Stimulated activated CD4-positive, alpha-beta T cell treated with anti-CD3 and anti-CD28 coated beads, Interleukin-1b, Interleukin-23, amount 100 ng/mL, for 24 hours (primary cell): ENCODE results near the gene VPS26A.

Experiments
- DNase-seq, 4 experiments: peaks; one replicate each; pipeline ENCODE4 v3.0.0-alpha.2; 2020; ENCODE audit warnings: low read depth in 4 of 4, low spot score in 1 of 4

The VPS26A gene

DNA sequence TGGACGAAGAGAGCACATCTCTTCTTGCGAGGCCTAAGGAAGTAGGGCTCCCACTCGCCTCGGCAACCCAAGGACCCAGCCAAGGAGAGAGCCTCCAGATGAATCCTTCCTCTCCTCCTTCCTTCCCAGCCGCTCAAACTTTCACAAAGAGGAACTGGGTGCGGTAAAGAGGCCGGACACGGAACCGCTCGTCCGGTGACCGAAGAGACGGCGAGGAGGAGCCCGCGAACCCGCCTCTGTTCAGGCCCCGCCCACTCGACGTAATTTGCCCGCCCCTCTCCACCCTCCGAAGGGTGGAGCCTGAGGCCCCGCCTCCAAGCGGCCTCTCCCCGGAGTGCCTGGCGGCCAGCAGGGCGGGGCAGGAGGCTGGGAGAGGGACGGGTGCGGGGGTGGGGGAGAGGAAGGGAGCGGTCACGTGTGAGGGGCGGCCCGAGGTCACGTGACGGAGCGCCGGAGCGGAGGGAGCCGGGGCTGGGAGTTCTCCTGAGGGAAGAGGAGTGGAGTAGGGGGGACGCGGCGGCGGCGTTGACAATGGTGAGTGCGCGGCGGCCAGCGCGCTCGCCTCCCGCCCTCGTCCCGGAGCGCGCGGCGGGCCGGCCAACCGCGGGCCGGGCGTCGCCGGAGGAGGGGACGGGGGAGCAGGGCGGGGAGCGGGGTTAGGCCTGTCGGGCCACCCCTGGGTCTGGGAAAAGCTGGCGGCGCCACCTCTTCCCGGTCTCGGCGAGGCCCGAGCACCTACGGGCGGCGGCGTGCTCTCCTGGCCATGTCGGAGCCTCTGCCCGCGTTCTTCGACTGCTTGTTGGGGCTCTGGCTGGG is at the start of gene VPS26A:
VPS26A (plus strand) TSS at position 432 of the 816 bp plus-strand sequence; CDS start at position 532, 100 bp downstream.
- peak; percentile 97 to 99 (median 98) for DNase-seq

DNA sequence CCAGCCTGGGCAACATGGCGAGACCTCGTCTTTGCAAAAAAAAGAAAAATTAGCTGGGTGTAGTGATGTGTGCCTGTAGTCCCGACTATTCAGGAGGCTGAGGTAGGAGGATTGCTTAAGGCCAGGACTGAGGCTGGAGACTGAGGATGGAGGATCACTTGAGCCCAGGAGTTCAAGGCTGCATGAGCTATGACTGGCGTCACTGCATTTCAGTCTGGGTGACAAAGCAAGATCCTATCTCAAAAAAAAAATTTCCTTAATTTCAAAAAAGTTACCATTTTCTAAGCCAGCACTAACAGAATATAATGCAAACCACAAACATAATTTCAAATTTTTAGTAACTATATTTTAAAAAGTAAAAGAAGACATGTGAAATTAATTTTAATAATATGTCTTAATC is 49.4 kb upstream of the VPS26A start:
- no peak for DNase-seq

DNA sequence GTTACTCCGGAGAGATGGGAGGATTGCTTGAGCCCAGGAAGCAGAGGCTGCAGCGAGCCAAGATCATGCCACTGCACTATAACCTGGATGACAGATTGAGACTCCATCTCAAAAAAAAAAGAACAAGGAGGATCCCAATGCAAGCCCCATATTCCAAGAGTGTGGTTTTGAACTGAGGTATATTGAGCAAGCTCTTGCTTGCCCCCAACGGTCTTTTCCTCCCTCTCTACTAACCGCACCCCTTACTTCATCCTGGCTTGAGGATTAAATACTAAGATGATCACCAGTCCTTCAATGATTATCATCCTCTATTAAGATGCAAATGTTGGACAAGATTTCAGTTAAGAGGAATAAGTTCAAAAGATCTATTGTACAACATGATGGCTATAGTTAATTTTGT is 48.5 kb upstream of the VPS26A start:
- DNase-seq, result no peak

DNA sequence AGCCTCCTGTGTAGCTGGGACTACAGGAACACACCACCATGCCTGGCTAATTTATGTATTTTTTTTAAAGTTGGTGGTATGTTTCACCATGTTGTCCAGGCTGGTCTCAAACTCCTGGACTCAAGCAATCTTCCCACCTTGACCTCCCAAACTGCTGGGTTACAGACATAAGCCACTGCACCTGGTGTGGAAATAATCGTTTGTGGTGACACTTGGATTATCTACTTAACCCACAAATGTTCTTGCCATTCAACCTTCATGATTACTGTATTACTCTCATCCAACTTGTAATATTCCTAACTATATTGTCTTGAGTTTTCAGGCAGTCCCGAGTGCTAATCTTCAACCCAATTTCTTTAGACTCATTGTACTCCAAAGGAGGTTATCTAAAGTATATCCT is 45.7 kb upstream of the VPS26A start:
- DNase-seq, result no peak

DNA sequence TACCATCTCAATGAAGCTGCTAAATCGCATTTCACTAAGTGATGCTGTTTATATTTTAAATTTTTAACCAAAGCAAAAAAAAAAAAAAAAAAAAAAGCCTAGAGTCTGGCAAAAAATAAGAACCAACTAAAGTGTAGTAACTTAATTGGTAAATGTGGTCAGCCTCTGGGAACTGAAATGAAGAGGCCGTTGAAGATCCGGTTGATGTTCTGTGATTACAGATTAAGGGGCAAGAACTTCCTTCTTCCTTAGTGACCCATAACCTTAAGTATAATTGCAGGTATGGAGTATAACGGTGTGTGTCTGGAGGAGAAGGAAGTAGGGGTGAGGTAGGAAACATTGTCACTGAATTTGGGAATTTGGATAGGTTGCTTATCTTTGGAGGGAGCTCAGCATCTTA is 43.8 kb upstream of the VPS26A start:
- no peak for DNase-seq

DNA sequence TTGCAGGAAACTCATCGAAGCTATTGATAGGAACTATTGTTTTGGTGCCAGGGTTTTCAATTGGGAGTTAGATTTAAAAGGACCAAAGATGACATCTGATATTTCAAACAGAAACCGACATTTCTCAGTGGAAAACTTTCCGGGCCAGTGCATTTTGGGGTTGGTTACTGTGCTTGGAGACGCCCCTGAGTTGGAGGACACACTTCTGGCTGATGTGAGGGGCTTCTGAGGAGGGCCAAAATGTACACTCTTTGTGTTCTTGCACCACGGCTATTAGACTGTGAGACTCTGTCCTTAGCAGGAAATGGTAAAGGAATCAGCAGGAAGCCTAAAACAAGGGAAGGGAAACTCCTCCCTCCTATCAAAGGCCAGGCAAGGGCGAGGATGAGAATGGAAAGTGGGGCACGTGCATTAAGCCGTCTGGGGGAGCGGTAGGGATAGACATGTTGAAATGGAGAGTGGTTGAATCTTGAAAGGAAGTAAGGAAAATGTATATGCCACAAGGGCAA is 37.9 kb upstream of the VPS26A start:
- DNase-seq, result no peak

DNA sequence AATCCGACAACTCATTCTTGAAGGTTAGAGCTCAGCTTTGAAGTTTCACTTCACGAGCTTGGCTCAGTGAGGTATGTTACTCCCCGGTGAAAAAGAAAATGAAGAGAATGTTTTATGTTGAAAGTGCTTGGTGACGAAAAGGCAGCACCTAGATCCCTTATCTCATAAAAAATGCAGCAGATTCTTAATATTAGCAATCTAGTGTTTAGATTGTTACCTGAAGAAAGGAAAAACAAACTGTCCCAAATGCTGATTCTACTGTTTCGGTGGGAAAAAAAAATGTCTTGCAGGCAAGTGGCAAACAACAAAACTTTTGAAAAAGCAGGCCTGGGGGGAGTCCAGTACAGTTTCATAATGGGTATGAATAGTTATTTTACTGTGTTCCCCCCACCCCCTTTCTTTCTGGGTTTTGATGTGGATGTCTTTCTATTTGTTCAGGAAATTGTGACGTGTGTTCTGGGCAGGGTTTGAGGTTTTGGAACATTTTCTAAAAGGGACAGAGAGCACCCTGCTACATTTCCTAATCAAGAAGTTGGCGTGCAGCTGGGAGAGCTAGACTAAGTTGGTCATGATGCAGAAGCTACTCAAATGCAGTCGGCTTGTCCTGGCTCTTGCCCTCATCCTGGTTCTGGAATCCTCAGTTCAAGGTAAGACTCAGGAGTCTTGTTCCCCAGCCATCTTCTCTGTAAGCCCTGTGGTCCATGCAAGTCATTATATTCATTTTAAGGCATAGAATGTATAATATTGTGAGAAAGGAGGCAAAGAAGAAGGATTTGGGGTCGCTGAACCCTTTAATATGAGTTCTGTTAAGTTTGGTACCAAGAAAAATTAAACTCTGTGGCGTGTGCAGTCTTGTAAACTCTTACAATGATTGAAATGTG is 36.1 kb upstream of the VPS26A start, which contains the start of gene SRGN:
SRGN (plus strand) TSS at position 514 of the 881 bp plus-strand sequence; CDS start at position 569, 55 bp downstream.
- peak; percentile 39 to 64 (median 59) for DNase-seq

DNA sequence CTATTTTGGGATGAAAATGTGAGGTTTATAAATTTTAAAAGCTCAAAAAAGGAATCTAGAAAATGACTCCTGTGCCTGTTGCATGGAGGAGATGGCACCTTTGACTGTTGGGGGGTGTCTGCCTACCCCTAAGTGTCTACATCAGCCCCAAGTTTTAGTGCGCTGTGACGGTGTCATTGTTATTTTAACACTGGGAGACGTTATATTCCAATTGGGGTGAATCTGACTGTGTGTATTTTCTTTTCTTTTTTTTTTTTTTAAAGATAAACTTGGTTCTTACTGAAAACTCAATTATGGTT is 35.6 kb upstream of the VPS26A start:
- DNase-seq, result no peak

DNA sequence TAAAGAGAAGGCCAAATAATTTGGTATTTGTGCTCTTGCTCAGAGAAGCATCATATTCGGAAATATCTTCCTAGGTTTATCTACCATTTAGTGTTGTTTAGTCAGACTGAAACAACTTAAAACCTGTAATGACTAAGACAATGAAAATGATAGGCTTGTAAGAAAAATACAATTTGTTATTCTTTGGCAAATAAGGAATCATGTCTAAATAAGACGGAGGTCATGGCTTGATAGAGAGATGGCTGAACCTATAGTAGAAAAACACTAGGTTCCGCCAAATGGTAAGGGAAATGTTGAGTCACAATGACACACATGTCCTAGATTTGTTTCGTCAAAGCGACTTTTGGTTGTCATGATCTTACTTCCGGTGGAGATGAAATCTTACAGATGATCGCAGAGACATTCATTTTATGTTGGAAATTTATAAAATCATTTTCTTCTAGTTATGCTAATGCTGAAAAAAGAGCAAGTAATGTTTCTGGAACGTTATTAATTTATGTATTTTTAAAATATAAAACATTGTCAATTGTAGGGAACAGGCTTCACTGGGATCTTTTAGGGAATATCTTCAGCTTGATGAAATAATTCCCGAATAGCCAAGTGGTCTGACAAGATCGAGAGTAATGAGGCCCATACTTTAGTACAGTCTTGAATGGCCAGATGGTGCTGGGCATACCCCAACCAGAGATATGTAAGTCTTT is 35.0 kb upstream of the VPS26A start:
- DNase-seq, result no peak

DNA sequence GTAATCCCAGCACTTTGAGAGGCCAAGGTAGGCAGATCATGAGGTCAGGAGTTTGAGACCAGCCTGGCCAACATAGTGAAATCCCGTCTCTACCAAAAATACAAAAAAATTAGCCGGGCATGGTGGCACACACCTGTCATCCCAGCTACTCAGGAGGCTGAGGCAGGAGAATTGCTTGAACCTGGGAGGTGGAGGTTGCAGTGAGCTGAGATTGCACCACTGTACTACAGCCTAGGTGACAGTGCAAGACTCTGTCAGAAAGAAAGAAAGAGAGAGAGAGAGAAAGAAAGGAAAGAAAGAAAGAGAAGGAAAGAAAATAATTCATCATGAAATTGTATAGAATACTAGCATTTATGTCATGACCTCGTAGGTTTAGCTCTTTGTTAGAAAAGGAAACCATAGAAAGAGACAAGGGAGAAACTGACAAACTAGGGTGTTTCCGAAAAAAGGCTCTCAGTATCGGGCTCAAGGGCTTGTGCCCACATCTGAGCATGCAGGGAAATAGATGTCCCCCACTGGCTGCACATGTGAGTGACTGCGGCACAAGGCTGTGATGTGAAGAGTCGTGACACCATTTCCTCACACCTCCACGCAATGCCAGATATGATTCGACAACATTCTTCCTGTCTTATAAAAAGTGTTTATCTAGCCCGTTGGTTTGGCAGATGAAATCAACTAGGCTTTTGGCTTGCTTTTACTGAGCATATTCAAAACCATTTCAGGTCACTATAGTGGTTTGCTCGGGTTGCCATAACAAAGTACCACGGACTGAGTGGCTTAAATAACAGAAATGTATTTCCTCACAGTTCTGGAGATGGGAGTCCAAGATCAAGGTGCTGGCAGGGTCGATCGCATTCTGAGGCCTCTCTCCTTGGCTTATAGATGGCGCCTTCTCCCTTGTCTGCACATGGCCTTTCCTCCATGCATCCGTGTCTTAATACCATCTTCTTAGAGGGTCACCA is 34.1 kb upstream of the VPS26A start:
- DNase-seq, result peak in 3 of 4 experiments; percentile 42 to 71 (median 58)

DNA sequence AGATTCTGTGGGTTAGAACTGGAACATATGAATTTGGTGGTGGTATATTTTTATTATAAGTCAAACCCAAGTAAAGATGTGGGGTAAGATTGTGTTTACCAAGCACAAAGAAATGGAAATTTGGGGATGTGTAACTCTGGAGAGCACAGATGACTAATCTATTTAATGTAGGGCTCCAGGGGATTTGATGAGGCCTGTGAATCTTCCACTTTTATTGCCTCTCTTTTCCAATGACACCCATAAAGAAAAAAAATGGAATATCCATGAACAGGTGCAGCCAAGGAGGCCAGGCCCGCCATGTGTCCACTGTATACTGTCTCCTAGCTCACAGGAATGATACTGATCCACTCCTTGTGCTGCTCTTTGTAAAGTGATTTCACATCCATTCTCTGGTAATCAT is 33.3 kb upstream of the VPS26A start:
- DNase-seq, result no peak

DNA sequence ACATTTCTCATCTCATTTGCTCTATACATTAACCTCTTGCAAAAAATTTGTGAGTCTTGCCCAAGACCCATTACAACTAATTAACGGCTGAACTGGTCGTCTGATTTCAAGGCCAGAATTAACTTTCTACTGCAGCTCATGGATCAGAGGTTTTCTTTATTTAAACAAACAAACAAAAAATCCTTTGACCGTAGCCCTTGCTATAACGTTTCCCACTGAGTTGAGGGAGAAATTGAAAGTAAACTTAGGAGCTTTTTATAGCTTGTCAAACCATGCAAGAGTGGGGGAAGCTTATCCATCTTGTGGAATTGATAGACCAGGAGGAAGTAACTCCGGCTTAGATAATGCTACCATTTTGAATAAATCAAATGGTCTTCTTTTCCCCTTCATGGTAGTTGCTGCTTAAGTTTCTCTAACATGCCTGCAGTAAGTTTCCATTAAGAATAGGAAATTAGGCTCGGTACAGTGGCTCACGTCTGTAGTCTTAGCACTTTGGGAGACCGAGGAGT is 32.8 kb upstream of the VPS26A start:
- no peak for DNase-seq

DNA sequence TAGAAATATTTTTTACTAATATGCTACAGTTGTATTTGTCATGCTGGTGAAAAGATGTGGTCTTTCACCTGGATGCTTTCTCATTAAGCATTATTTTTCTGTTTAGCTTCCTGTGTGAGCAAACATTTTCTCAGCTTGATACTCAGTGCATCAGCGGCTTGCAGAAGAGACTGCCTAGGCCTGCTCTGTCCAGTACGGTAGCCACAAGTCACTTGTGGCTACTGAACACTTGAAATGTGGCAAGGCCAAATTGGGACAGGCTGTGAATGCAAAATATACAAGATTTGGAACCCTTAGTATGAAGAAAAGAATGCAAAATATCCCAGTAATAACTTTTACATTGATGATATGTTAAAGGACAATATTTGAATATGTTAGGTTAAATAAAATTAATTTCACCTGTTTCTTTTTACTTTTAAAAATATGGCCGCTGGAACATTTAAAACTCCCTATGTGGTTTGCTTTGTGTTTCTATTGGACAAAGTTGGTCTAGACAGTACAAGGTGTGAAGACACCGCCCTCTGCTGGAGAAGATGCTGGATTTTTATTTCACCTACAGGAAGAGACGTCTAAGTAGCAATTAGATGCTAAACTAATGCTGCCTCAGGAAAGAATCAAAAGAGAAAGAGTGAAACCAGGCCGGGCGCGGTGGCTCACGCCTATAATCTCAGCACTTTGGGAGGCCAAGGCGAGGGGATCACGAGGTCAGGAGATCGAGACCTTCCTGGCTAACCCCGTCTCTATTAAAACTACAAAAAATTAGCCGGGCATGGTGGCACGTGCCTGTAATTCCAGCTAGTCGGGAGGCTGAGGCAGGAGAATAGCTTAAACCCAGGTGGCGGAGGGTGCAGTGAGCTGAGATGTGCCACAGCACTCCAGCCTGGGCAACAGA is 30.8 kb upstream of the VPS26A start:
- DNase-seq, result peak; percentile 58 to 69 (median 66)

DNA sequence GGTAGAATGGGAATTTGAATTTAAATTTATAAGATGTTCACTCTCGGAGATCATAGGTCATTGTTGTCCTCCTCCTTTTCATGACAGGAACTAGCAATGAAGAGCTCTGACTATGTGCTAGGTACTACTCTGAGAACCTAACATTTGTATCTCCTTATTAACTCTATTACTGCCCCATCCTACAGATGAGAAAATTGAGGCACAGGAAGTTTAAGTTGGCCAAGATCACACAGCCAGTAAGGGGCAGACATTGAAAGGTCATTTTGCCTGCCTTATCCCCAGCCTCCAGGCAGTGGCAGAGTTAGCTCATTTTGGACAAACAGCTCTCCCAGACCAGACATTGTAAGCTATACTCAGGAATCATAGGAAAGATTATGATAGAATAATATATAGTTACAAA is 30.0 kb upstream of the VPS26A start:
- DNase-seq, result no peak

DNA sequence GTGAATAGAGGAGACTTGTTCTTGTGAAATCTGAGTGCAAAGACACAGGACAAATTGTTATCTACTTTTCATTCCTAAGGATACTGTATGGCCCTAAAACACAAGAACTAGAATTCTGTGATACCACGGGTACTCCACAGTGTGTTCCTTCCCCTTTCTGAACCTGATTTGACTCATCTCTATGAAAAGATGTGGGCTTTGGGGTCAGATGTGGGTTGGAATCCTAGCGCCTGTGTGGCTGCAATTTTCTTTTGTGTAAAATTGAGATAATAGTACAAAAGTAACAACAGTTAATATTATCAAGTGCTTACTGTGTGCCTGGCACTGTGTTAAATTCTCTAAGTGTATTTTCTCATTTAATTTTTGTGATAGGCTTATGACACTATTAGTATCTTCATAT is 27.9 kb upstream of the VPS26A start:
- DNase-seq, result no peak

DNA sequence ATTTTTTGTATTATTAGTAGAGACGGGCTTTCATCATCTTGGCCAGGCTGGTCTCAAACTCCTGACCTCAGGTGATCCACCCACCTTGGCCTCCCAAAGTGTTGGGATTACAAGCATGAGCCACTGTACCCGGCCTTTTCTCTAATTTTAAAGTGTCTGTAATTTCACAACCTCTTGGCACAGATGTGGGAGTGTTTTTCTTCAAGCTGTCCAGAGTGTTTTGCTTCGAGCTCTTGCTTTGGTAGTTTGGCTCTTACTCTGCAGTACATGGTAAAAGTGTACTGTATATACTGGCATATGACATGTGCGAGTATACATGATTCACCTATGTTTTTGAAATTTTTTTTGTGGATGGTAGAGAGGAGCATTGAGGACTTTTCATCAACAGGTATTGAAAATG is 26.2 kb upstream of the VPS26A start:
- DNase-seq, result no peak

DNA sequence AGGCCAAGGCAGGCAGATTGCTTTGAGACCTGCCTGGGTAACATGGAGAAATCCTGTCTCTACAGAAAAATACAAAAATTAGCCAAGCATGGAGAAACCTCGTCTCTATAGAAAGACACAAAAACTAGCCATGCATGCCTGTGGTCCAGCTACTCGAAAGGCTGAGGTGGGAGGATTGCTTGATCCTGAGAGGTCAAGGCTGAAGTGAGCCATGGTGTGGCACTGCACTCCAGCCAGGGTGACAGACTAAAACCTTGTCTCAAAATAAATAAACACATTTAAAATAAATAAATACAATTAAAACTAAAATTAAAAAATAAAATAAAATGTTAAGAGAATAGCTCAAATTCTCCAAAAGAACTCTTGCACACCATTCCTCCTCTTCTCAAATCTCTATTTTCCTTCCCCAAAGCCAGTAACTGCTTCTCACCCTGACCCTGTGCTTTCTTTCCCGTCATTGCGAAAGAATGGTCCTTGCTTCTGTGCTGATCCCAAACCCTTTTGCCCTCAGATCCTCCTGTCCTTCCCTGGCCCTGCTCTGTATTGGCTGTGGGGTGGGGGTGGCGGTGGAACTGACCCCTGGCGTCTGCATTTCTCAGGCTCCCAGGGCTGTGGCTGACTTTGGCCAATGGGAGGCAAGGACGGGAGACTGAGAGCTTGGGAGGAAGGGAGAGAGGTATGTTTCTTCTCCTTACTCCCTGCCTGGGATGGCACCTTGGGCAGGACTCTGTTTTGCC is 23.7 kb upstream of the VPS26A start:
- no peak for DNase-seq

DNA sequence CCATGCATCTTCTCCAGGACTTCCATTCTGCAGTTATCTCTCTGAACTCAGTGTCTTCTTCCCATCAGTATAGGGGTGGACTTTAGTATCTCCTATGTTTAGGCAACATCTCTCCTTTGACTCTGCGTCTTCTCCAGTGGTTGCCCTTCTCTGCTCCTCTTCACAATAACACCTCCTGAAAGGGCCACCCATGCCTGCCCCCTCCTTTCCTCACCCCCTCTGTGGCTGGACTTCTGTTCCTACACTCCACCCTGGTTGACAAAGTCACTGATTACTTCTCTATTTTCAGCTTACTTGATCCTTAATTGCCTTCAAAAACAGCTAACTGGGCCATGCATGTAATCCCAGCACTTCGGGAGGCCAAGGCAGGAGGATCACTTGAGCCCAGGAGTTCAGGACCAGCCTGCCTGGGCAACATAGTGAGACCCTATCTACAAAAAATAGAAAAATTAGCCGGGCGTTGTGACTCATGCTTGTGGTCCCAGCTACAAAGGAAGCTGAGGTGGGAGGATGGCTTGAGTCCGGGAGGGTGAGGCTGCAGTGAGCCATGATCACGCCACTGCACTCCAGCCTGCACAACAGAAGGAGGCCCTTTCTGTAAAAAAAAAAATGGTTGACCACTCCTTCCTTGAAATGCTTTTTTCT is 22.4 kb upstream of the VPS26A start:
- no peak for DNase-seq
